Hematopoietic multipotent progenitor cell treated with erythropoietin and hydrocortisone succinate and interleukin-3 and kit ligand, for 4 days (in vitro differentiated cells): ENCODE measurements around the gene UNC79.
"Not testable (repeated sequence)": the region's sequence is repeated elsewhere in the genome, so short reads cannot be mapped to it uniquely, and the experiment has no call there.

Source experiments
- DNase-seq: peaks from one replicate; pipeline ENCODE4 v3.0.0-alpha.2; 2015

UNC79 gene

GRCh38 chr14:93430315-93431035 is at the start of gene UNC79:
Gene UNC79, plus strand, starts transcription at chr14:93430939. Its CDS starts 91 bp downstream, at chr14:93431030.
- DNase-seq, result no peak

GRCh38 chr14:93381644-93382043 is 49.1 kb upstream of the UNC79 start:
- no peak for DNase-seq

GRCh38 chr14:93384256-93384655 is 46.5 kb upstream of the UNC79 start:
- DNase-seq, result not testable (repeated sequence)

- DNase-seq, result peak; percentile 51
These were observed 35.5 kb upstream of the UNC79 start for GRCh38 chr14:93395231-93395630.

GRCh38 chr14:93396456-93396855 is 34.3 kb upstream of the UNC79 start:
- DNase-seq, result no peak

GRCh38 chr14:93398491-93398890 is 32.2 kb upstream of the UNC79 start:
- DNase-seq, result no peak

GRCh38 chr14:93402951-93403350 is 27.8 kb upstream of the UNC79 start:
- DNase-seq, result no peak

- no peak for DNase-seq
These were observed 20.7 kb upstream of the UNC79 start for GRCh38 chr14:93410021-93410420.

- no peak for DNase-seq
These were observed 19.8 kb upstream of the UNC79 start for GRCh38 chr14:93410893-93411292.

GRCh38 chr14:93425136-93425535 is 5.6 kb upstream of the UNC79 start:
- not testable (repeated sequence) for DNase-seq

GRCh38 chr14:93426750-93427149 is 4.0 kb upstream of the UNC79 start:
- no peak for DNase-seq

GRCh38 chr14:93431036-93431670 is 414 bp downstream of the UNC79 start:
- DNase-seq, result peak; percentile 40

- no peak for DNase-seq
These were observed 23.5 kb downstream of the UNC79 start for GRCh38 chr14:93454224-93454623.

GRCh38 chr14:93456356-93456755 is 25.6 kb downstream of the UNC79 start:
- DNase-seq, result no peak

GRCh38 chr14:93458234-93458633 is 27.5 kb downstream of the UNC79 start:
- DNase-seq, result peak; percentile 1

GRCh38 chr14:93462479-93462878 is 31.7 kb downstream of the UNC79 start:
- peak; percentile 6 for DNase-seq

GRCh38 chr14:93464271-93464670 is 33.5 kb downstream of the UNC79 start:
- peak; percentile 81 for DNase-seq

GRCh38 chr14:93475471-93475870 is 44.7 kb downstream of the UNC79 start:
- no peak for DNase-seq

GRCh38 chr14:93476305-93476704 is 45.6 kb downstream of the UNC79 start:
- DNase-seq, result no peak

GRCh38 chr14:93479074-93479473 is 48.3 kb downstream of the UNC79 start:
- DNase-seq, result not testable (repeated sequence)

- DNase-seq, result no peak
These were observed 50.1 kb downstream of the UNC79 start for GRCh38 chr14:93480867-93481266.

GRCh38 chr14:93481758-93482157 is 51.0 kb downstream of the UNC79 start:
- DNase-seq, result no peak

- no peak for DNase-seq
These were observed 59.3 kb downstream of the UNC79 start for GRCh38 chr14:93490001-93490400.

- DNase-seq, result no peak
These were observed 62.3 kb downstream of the UNC79 start for GRCh38 chr14:93493054-93493453.

- DNase-seq, result peak; percentile 13
These were observed 62.9 kb downstream of the UNC79 start for GRCh38 chr14:93493622-93494021.
